ENCODE measurements around the gene ZC3H8. TPM values are rescaled to one million over a fixed set of nuclear protein-coding genes. Genes with fewer than 3 reads are reported as not detected.

Gene ZC3H8
- total RNA-seq, 1 donor from 2014 or later: 0.11 TPM

GRCh38 chr2:112277596-112278220 is 22.9 kb upstream of the ZC3H8 start:
- H3K9me3 ChIP-seq: no peaks in the 10 kb centered on the region
- no peak overlapping the region for H3K4me3 ChIP-seq
- no peaks in the 10 kb centered on the region for H3K36me3 ChIP-seq
- no peak for DNase-seq (ENCODE audit: low spot score in 2 of 2)
- intact Hi-C loops (cut with DNase I): no loop called here
- H3K4me1 ChIP-seq: peaks cover 0 to 10% of the 10 kb centered on the region in 2 donors
- no peaks in the 10 kb centered on the region for H3K27me3 ChIP-seq
- no peak for TF ChIP-seq CTCF (IDR thresholded peaks at IDR 0.05)
- H3K27ac ChIP-seq: peak overlapping the region; percentile 1 to 31

DNA sequence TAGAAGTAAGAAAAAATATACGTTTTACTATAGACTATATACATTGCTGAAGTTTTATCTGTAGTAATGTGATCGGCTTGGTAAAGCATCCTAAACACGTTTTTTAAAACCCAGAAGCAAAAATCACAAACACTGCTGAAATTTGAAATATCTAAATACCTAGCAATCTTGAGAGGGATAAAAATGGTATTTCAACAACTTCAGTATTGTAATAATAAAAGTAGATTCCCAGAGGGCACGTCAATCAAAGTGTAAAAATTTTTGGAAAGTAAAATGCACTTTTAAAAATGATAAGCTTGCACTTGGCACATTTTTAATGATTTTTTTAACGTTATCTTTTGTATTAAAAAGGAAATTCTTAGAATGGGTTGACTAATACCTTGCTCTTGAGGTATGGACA is 22.1 kb upstream of the ZC3H8 start:
- H3K27me3 ChIP-seq: no peaks in the 10 kb centered on the region
- DNase-seq (ENCODE audit: low spot score in 2 of 2): no peak
- H3K9me3 ChIP-seq: no peaks in the 10 kb centered on the region
- H3K36me3 ChIP-seq: no peaks in the 10 kb centered on the region
- H3K27ac ChIP-seq: peak overlapping the region; percentile 100
- peak overlapping the region; percentile 96 to 99 for H3K4me3 ChIP-seq
- H3K4me1 ChIP-seq: peaks cover 0 to 8% of the 10 kb centered on the region in 2 donors
- intact Hi-C loops (cut with DNase I): no loop called here
- no peak for TF ChIP-seq CTCF (IDR thresholded peaks at IDR 0.05)

GRCh38 chr2:112275887-112276773 is 21.3 kb upstream of the ZC3H8 start:
- Histone ChIP-seq H3K4me1 (peaks cover 0 to 8% of the 10 kb centered on the region in 2 donors), H3K27me3 (no peaks in the 10 kb centered on the region), H3K9me3 (no peaks in the 10 kb centered on the region), H3K36me3 (no peaks in the 10 kb centered on the region), H3K27ac (peak overlapping the region; percentile 100), H3K4me3 (peak overlapping the region; percentile 96 to 99)
- peak; percentile 64 to 93 for DNase-seq (ENCODE audit: low spot score in 2 of 2)
- intact Hi-C loops (cut with DNase I): loop anchor here (1.0 to 2.0 kb wide), 3 partner anchors 21 to 47 kb away; partner anchors contain the start of gene ZC3H8
- TF ChIP-seq CTCF (IDR thresholded peaks at IDR 0.05): no peak

GRCh38 chr2:112275311-112275886 is 20.6 kb upstream of the ZC3H8 start, which contains the start of gene ZC3H6:
Gene ZC3H6 (plus strand): TSS chr2:112275597. CDS start chr2:112275995, 398 bp downstream.
- TF ChIP-seq CTCF (IDR thresholded peaks at IDR 0.05): peak in 1 of 3 experiments; percentile 28
- Histone ChIP-seq H3K27ac (peak within 1 kb of the TSS; percentile 100), H3K36me3 (no peaks in the 10 kb centered on the region), H3K4me1 (peaks cover 0 to 8% of the 10 kb centered on the region in 2 donors), H3K9me3 (no peaks in the 10 kb centered on the region), H3K4me3 (peak within 1 kb of the TSS; percentile 96 to 99), H3K27me3 (no peaks in the 10 kb centered on the region)
- intact Hi-C loops (cut with DNase I): loop anchor here (1.0 to 2.0 kb wide), 3 partner anchors 21 to 47 kb away; partner anchors contain the start of gene ZC3H8
- DNase-seq (ENCODE audit: low spot score in 2 of 2): peak; percentile 94 to 99

DNA sequence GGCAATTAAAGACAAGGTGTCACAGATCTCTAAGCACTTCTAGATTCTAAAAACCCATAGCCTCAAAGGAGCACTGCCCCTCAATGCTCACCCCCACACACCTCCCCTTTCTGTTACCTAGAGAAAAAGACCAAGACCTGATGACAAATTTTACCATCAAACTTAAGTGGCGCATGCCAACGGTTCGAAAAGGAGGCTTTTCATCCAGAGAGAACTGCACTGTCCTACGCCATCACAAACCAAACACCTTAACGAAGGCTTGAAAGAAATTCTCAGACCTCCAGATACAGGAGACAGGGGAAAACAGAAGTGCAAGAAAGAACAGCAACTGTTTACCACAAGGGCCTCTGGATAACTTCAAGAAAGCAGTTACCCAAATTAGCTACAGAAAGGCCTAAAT is 18.5 kb upstream of the ZC3H8 start:
- H3K9me3 ChIP-seq: no peaks in the 10 kb centered on the region
- no peak overlapping the region for H3K4me3 ChIP-seq
- no peak for TF ChIP-seq CTCF (IDR thresholded peaks at IDR 0.05)
- intact Hi-C loops (cut with DNase I): no loop called here
- H3K27me3 ChIP-seq: no peaks in the 10 kb centered on the region
- peaks cover 0 to 8% of the 10 kb centered on the region in 2 donors for H3K4me1 ChIP-seq
- H3K27ac ChIP-seq: no peak overlapping the region
- H3K36me3 ChIP-seq: no peaks in the 10 kb centered on the region
- no peak for DNase-seq (ENCODE audit: low spot score in 2 of 2)

Measured in ascending aorta (tissue), 2 donors.